CD4-positive, alpha-beta T cell treated with Interleukin-10 for 1 hour (primary cell): ENCODE measurements around the gene CLTC.

Source experiments
- DNase-seq: peaks from one replicate; pipeline ENCODE4 v3.0.0-alpha.2; 2020

The CLTC gene

GRCh38 chr17:59684967-59685366, 65.3 kb downstream of the CLTC start:
- DNase-seq = no peak

GRCh38 chr17:59688008-59688407, 68.3 kb downstream of the CLTC start:
- no peak for DNase-seq

- DNase-seq = no peak
These were observed 68.8 kb downstream of the CLTC start for GRCh38 chr17:59688496-59688895.

GRCh38 chr17:59693582-59693981, 73.9 kb downstream of the CLTC start:
- DNase-seq = no peak

GRCh38 chr17:59694344-59694743, 74.6 kb downstream of the CLTC start:
- no peak for DNase-seq

GRCh38 chr17:59695945-59696681, 76.4 kb downstream of the CLTC start:
- no peak for DNase-seq

GRCh38 chr17:59696682-59697277, 77.1 kb downstream of the CLTC start:
- DNase-seq = no peak

GRCh38 chr17:59698143-59698542, 78.4 kb downstream of the CLTC start:
- no peak for DNase-seq

GRCh38 chr17:59699218-59699617, 79.5 kb downstream of the CLTC start:
- DNase-seq = no peak

- no peak for DNase-seq
These were observed 80.1 kb downstream of the CLTC start for GRCh38 chr17:59699786-59700185.

GRCh38 chr17:59702304-59702703, 82.6 kb downstream of the CLTC start:
- no peak for DNase-seq

GRCh38 chr17:59707149-59707970, 87.7 kb downstream of the CLTC start, which contains the start of the genes PTRH2 and VMP1:
PTRH2 (minus strand) TSS chr17:59707430; CDS start chr17:59697978, 9,452 bp downstream.
VMP1 (plus strand) TSS chr17:59707654; CDS start chr17:59731447, 23,793 bp downstream.
- DNase-seq = peak; percentile 95

GRCh38 chr17:59707971-59708430, 88.3 kb downstream of the CLTC start:
- peak; percentile 10 for DNase-seq

- DNase-seq = no peak
These were observed 92.2 kb downstream of the CLTC start for GRCh38 chr17:59711936-59712335.

- no peak for DNase-seq
These were observed 93.2 kb downstream of the CLTC start for GRCh38 chr17:59712862-59713261.

- no peak for DNase-seq
These were observed 94.6 kb downstream of the CLTC start for GRCh38 chr17:59714255-59714654.

- no peak for DNase-seq
These were observed 96.7 kb downstream of the CLTC start for GRCh38 chr17:59716427-59716826.

- DNase-seq = no peak
These were observed 99.8 kb downstream of the CLTC start for GRCh38 chr17:59719526-59719925.

GRCh38 chr17:59722623-59723022, 102.9 kb downstream of the CLTC start:
- no peak for DNase-seq

- DNase-seq = no peak
These were observed 103.3 kb downstream of the CLTC start for GRCh38 chr17:59723041-59723440.

GRCh38 chr17:59723607-59724006, 103.9 kb downstream of the CLTC start:
- no peak for DNase-seq

- DNase-seq = no peak
These were observed 106.0 kb downstream of the CLTC start for GRCh38 chr17:59725691-59726090.

- no peak for DNase-seq
These were observed 108.3 kb downstream of the CLTC start for GRCh38 chr17:59727817-59728533.
